HepG2 (cell line): ENCODE measurements around the gene CCDC74B.

ENCODE experiments used
- BHLHE40 ChIP-seq: IDR thresholded peaks from 2 replicates; pipeline ENCODE4 v1.6.1; 2011; ENCODE audit warnings: low read length, improper control_type of control experiment
- CTCF ChIP-seq: sonication (generic); formaldehyde crosslinking; IDR thresholded peaks from 2 replicates; pipeline ENCODE4 v1.5.0; 2020; ENCODE audit warnings: mild to moderate bottlenecking, missing genetic modification reagents, moderate library complexity
- EZH2 ChIP-seq: conservative IDR thresholded peaks from 2 replicates; pipeline ENCODE4 v1.6.1; 2012; ENCODE audit warnings: mild to moderate bottlenecking, low read depth, low read length, moderate library complexity
- JARID2 ChIP-seq: sonication (generic); formaldehyde crosslinking; IDR thresholded peaks from 2 replicates; pipeline ENCODE4 v1.8.1; 2023; ENCODE audit warnings: missing genetic modification reagents, inconsistent platforms; ENCODE audit not compliant: insufficient replicate concordance
- KLF9 ChIP-seq: IDR thresholded peaks from 2 replicates; pipeline ENCODE4 v1.6.1; 2016; ENCODE audit warnings: low read depth
- POLR2A ChIP-seq, 2 experiments: IDR thresholded peaks; 2 replicates each; pipeline ENCODE4 v1.6.1; 2011; ENCODE audit warnings: low read depth in 2 of 2, low read length in 2 of 2, mild to moderate bottlenecking in 1 of 2, moderate library complexity in 1 of 2; ENCODE audit not compliant: insufficient read depth in 1 of 2
- POLR2AphosphoS5 ChIP-seq: IDR thresholded peaks from 2 replicates; pipeline ENCODE4 v1.6.1; 2012; ENCODE audit warnings: low read depth, low read length
- SPEN ChIP-seq: sonication (generic); formaldehyde crosslinking; IDR thresholded peaks from 2 replicates; pipeline ENCODE4 v1.5.1; 2020; ENCODE audit warnings: low read depth, mild to moderate bottlenecking, missing genetic modification reagents
- ZKSCAN1 ChIP-seq: fragments of 150-350 bp; IDR thresholded peaks from 2 replicates; pipeline ENCODE4 v1.6.1; 2014; ENCODE audit warnings: low read length
- ZNF121 ChIP-seq: sonication (generic); formaldehyde crosslinking; IDR thresholded peaks from 2 replicates; pipeline ENCODE4 v1.5.0; 2020; ENCODE audit warnings: mild to moderate bottlenecking, missing genetic modification reagents
- ZNF224 ChIP-seq: sonication (generic); formaldehyde crosslinking; IDR thresholded peaks from 2 replicates; pipeline ENCODE4 v1.5.0; 2020; ENCODE audit warnings: mild to moderate bottlenecking, missing genetic modification reagents
- ZNF567 ChIP-seq: sonication (generic); formaldehyde crosslinking; IDR thresholded peaks from 2 replicates; pipeline ENCODE4 v1.8.1; 2023; ENCODE audit warnings: mild to moderate bottlenecking, missing genetic modification reagents, borderline replicate concordance
- ZNF687 ChIP-seq: sonication (generic); formaldehyde crosslinking; IDR thresholded peaks from 2 replicates; pipeline ENCODE4 v1.5.1; 2020; ENCODE audit warnings: mild to moderate bottlenecking, missing genetic modification reagents, moderate library complexity

- TF ChIP-seq EZH2, result no peak
- TF ChIP-seq ZKSCAN1, result no peak
- no peak for TF ChIP-seq ZNF224
- no peak for TF ChIP-seq ZNF567 (CRISPR knock-in tag)
- no peak for TF ChIP-seq CTCF (CRISPR knock-in tag)
- TF ChIP-seq JARID2 (CRISPR knock-in tag), result no peak
- TF ChIP-seq ZNF687 (CRISPR knock-in tag), result no peak
- TF ChIP-seq POLR2AphosphoS5, result no peak
- no peak for TF ChIP-seq ZNF121 (CRISPR knock-in tag)
- no peak for TF ChIP-seq BHLHE40
- TF ChIP-seq SPEN (CRISPR knock-in tag), result no peak
- TF ChIP-seq POLR2A (IDR thresholded peaks at IDR 0.05; ENCODE audit: insufficient read depth in 1 of 2, low read depth in 2 of 2, low read length in 2 of 2), result no peak
- no peak for TF ChIP-seq KLF9
Observed at GRCh38 chr2:130162968-130163367, 18.1 kb upstream of the CCDC74B start.
